CD14-positive monocyte (primary cell): Measurements from ENCODE around the gene PRF1. TPM values are rescaled to one million over a fixed set of nuclear protein-coding genes. Genes with fewer than 3 reads are reported as not detected.

ENCODE experiments used
- DNase-seq, 3 donors: peaks; one replicate each; pipeline ENCODE4 v3.0.0-alpha.2; 2011 to 2022
- H2AFZ ChIP-seq: 2 replicates; pipeline ENCODE4 v1.6.0; 2012; ENCODE audit warnings: mild to moderate bottlenecking, low read depth, low read length, inconsistent platforms; ENCODE audit not compliant: insufficient read depth, poor library complexity, severe bottlenecking
- H3K27ac ChIP-seq, 2 donors: 1 replicate in 1 of 2; 2 replicates in 1 of 2; pipeline ENCODE4 v1.5.1; 2012 to 2013; ENCODE audit warnings: low read length in 2 of 2, control low read depth in 1 of 2, inconsistent platforms in 1 of 2, low read depth in 1 of 2, mild to moderate bottlenecking in 1 of 2
- H3K27me3 ChIP-seq, 2 donors: one replicate each; pipeline versions ENCODE4 v1.6.0 to v1.6.1; 2011 to 2013; ENCODE audit warnings: low read length in 2 of 2; ENCODE audit not compliant: control insufficient read depth in 2 of 2, insufficient read depth in 2 of 2
- H3K36me3 ChIP-seq, 2 donors: replicated peaks in 1 of 2; 1 replicate in 1 of 2; 2 replicates in 1 of 2; pipeline versions ENCODE4 v1.5.1 to v1.6.1; 2012 to 2013; ENCODE audit warnings: low read length in 2 of 2, control low read depth in 1 of 2, inconsistent platforms in 1 of 2, mild to moderate bottlenecking in 1 of 2; ENCODE audit not compliant: insufficient read depth in 2 of 2, control insufficient read depth in 1 of 2
- H3K4me1 ChIP-seq, 2 donors: 1 replicate in 1 of 2; 2 replicates in 1 of 2; pipeline versions ENCODE4 v1.5.1 to v1.6.1; 2012 to 2013; ENCODE audit warnings: low read length in 2 of 2, control low read depth in 1 of 2, inconsistent platforms in 1 of 2, mild to moderate bottlenecking in 1 of 2, moderate library complexity in 1 of 2; ENCODE audit not compliant: insufficient read depth in 2 of 2, control insufficient read depth in 1 of 2
- H3K4me2 ChIP-seq: replicated peaks from 2 replicates; pipeline ENCODE3; 2012; ENCODE audit warnings: low read length, moderate library complexity, mild to moderate bottlenecking; ENCODE audit not compliant: poor library complexity, severe bottlenecking; ENCODE audit errors: extremely low read depth
- H3K4me3 ChIP-seq, 3 experiments: fragments of 200-600 bp in 1 of 3; sonication (generic) in 1 of 3; replicated peaks in 1 of 3; 1 replicate in 2 of 3; 2 replicates in 1 of 3; pipeline ENCODE4 v1.5.1; 2011 to 2013; ENCODE audit warnings: low read length in 3 of 3, mild to moderate bottlenecking in 3 of 3, control low read depth in 2 of 3, low read depth in 2 of 3, inconsistent platforms in 1 of 3, moderate library complexity in 1 of 3
- H3K79me2 ChIP-seq: 2 replicates; pipeline ENCODE4 v1.6.0; 2012; ENCODE audit warnings: mild to moderate bottlenecking, control low read depth, inconsistent platforms, low read length, moderate library complexity; ENCODE audit not compliant: insufficient read depth
- H3K9ac ChIP-seq: 2 replicates; pipeline ENCODE4 v1.6.0; 2017; ENCODE audit warnings: low read length, mild to moderate bottlenecking; ENCODE audit not compliant: insufficient read depth, poor library complexity, severe bottlenecking
- H3K9me3 ChIP-seq, 2 donors: replicated peaks in 1 of 2; 1 replicate in 1 of 2; 2 replicates in 1 of 2; pipeline versions ENCODE4 v1.5.1 to v1.6.1; 2012 to 2013; ENCODE audit warnings: low read length in 2 of 2, control low read depth in 1 of 2; ENCODE audit not compliant: control insufficient read depth in 1 of 2, insufficient read depth in 1 of 2
- H4K20me1 ChIP-seq: 2 replicates; pipeline ENCODE4 v1.6.0; 2012; ENCODE audit warnings: mild to moderate bottlenecking, low read length, control low read depth, moderate library complexity; ENCODE audit not compliant: insufficient read depth
- H3K27ac Mint-ChIP-seq, 7 donors: one replicate each; pipeline ENCODE4 v1.8.0; 2020; ENCODE audit warnings: mild to moderate bottlenecking in 7 of 7, mixed read lengths in 7 of 7, moderate library complexity in 6 of 7, inconsistent platforms in 2 of 7
- H3K27me3 Mint-ChIP-seq, 3 donors: one replicate each; pipeline ENCODE4 v1.8.0; 2021 to 2022; ENCODE audit warnings: low read depth in 3 of 3, mild to moderate bottlenecking in 3 of 3, mixed read lengths in 3 of 3, moderate library complexity in 3 of 3, inconsistent platforms in 1 of 3
- H3K36me3 Mint-ChIP-seq, 2 donors: one replicate each; pipeline ENCODE4 v1.8.0; 2020; ENCODE audit warnings: mixed read lengths in 2 of 2, inconsistent platforms in 1 of 2, mild to moderate bottlenecking in 1 of 2
- H3K4me1 Mint-ChIP-seq: one replicate; pipeline ENCODE4 v1.8.0; 2020; ENCODE audit warnings: mild to moderate bottlenecking, mixed read lengths
- H3K4me3 Mint-ChIP-seq, 2 donors: one replicate each; pipeline ENCODE4 v1.8.0; 2020; ENCODE audit warnings: mild to moderate bottlenecking in 2 of 2, mixed read lengths in 2 of 2, moderate library complexity in 1 of 2
- H3K9me3 Mint-ChIP-seq, 7 donors: one replicate each; pipeline ENCODE4 v1.8.0; 2020 to 2022; ENCODE audit warnings: mixed read lengths in 7 of 7, mild to moderate bottlenecking in 6 of 7, moderate library complexity in 6 of 7, inconsistent platforms in 2 of 7
- WGBS: methylation state at CpG from one replicate; pipeline ENCODE4 v1.1.5; 2013; ENCODE audit warnings: missing lambda C conversion rate; ENCODE audit not compliant: insufficient coverage; 5-methylcytosine and 5-hydroxymethylcytosine counted together
- intact Hi-C, 2 donors: fragments of 100-400 bp; cut with micrococcal nuclease; formaldehyde crosslinking; loops; one replicate each; pipeline versions ENCODE4 v1.15.0 to v1.15.1; 2023
- polyA plus RNA-seq, 3 donors: library from polyadenylated mRNA; depleted of rRNA in 1 of 3; unstranded in 2 of 3; stranded (reverse) in 1 of 3; fragments of 300-500 nt in 2 of 3; fragments of >200 nt in 1 of 3; fragmentation: Illumina TruSeq in 2 of 3; gene quantifications; 1 replicate in 2 of 3; 2 replicates in 1 of 3; pipeline ENCODE4 v1.2.3, GENCODE V29; 2012 to 2021
- TF ChIP-seq, protein P1 (sequence below): fragments of 200-600 bp; IDR thresholded peaks from one replicate; pipeline ENCODE4 v1.8.0; 2022; ENCODE audit warnings: antibody characterized with exemption, mild to moderate bottlenecking

The PRF1 gene
- polyA plus RNA-seq, 3 donors = 0.09 to 2.7 (median 2.4) TPM

GRCh38 chr10:70571636-70572439, 30.7 kb downstream of the PRF1 start:
- Histone ChIP-seq H3K36me3 (no peaks in the 10 kb centered on the region), H3K4me2 (no peak overlapping the region), H3K9ac (no peak overlapping the region), H2AFZ (no peak overlapping the region), H4K20me1 (no peaks in the 10 kb centered on the region), H3K4me3 (no peak overlapping the region), H3K79me2 (no peaks in the 10 kb centered on the region), H3K9me3 (no peaks in the 10 kb centered on the region), H3K4me1 (peaks cover 16 to 23% of the 10 kb centered on the region in 2 donors), H3K27ac (no peak overlapping the region), H3K27me3 (no peaks in the 10 kb centered on the region)
- Mint-ChIP-seq H3K27me3 (peaks cover 0 to 5% (median 2%) of the 10 kb centered on the region in 3 donors), H3K4me1 (peaks cover 30% of the 10 kb centered on the region), H3K27ac (no peak overlapping the region), H3K4me3 (no peak overlapping the region), H3K36me3 (peaks cover 0 to 4% of the 10 kb centered on the region in 2 donors), H3K9me3 (peaks cover 0 to 4% (median 0%) of the 10 kb centered on the region in 7 donors)
- WGBS = 93% methylated on average over 11 of the region's 16 CpGs
- TF ChIP-seq, protein P1, sequence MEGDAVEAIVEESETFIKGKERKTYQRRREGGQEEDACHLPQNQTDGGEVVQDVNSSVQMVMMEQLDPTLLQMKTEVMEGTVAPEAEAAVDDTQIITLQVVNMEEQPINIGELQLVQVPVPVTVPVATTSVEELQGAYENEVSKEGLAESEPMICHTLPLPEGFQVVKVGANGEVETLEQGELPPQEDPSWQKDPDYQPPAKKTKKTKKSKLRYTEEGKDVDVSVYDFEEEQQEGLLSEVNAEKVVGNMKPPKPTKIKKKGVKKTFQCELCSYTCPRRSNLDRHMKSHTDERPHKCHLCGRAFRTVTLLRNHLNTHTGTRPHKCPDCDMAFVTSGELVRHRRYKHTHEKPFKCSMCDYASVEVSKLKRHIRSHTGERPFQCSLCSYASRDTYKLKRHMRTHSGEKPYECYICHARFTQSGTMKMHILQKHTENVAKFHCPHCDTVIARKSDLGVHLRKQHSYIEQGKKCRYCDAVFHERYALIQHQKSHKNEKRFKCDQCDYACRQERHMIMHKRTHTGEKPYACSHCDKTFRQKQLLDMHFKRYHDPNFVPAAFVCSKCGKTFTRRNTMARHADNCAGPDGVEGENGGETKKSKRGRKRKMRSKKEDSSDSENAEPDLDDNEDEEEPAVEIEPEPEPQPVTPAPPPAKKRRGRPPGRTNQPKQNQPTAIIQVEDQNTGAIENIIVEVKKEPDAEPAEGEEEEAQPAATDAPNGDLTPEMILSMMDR = no peak
- DNase-seq = no peak
- intact Hi-C loops = no loop called here

GRCh38 chr10:70571236-70571635, 31.3 kb downstream of the PRF1 start:
- DNase-seq = no peak
- H3K27ac ChIP-seq = no peak overlapping the region
- H3K36me3 ChIP-seq = no peaks in the 10 kb centered on the region
- H3K4me3 ChIP-seq = no peak overlapping the region
- H3K9me3 Mint-ChIP-seq = peaks cover 0 to 4% (median 0%) of the 10 kb centered on the region in 7 donors
- intact Hi-C loops = no loop called here
- no peaks in the 10 kb centered on the region for H3K9me3 ChIP-seq
- H3K79me2 ChIP-seq = no peaks in the 10 kb centered on the region
- no peak overlapping the region for H3K9ac ChIP-seq
- peaks cover 0 to 4% of the 10 kb centered on the region in 2 donors for H3K36me3 Mint-ChIP-seq
- TF ChIP-seq, protein P1 = no peak
- no peaks in the 10 kb centered on the region for H3K27me3 ChIP-seq
- H3K4me3 Mint-ChIP-seq = no peak overlapping the region
- H2AFZ ChIP-seq = no peak overlapping the region
- 80% methylated on average over 4 of the region's 4 CpGs for WGBS
- peaks cover 0 to 6% (median 2%) of the 10 kb centered on the region in 3 donors for H3K27me3 Mint-ChIP-seq
- H3K4me2 ChIP-seq = no peak overlapping the region
- no peak overlapping the region for H3K27ac Mint-ChIP-seq
- H4K20me1 ChIP-seq = no peaks in the 10 kb centered on the region
- peaks cover 27% of the 10 kb centered on the region for H3K4me1 Mint-ChIP-seq
- H3K4me1 ChIP-seq = peaks cover 14 to 21% of the 10 kb centered on the region in 2 donors
